ENCODE measurements around the gene RPL19.
"Not testable (repeated sequence)": the region's sequence is repeated elsewhere in the genome, so short reads cannot be mapped to it uniquely, and the experiment has no call there.

RPL19 gene

DNA sequence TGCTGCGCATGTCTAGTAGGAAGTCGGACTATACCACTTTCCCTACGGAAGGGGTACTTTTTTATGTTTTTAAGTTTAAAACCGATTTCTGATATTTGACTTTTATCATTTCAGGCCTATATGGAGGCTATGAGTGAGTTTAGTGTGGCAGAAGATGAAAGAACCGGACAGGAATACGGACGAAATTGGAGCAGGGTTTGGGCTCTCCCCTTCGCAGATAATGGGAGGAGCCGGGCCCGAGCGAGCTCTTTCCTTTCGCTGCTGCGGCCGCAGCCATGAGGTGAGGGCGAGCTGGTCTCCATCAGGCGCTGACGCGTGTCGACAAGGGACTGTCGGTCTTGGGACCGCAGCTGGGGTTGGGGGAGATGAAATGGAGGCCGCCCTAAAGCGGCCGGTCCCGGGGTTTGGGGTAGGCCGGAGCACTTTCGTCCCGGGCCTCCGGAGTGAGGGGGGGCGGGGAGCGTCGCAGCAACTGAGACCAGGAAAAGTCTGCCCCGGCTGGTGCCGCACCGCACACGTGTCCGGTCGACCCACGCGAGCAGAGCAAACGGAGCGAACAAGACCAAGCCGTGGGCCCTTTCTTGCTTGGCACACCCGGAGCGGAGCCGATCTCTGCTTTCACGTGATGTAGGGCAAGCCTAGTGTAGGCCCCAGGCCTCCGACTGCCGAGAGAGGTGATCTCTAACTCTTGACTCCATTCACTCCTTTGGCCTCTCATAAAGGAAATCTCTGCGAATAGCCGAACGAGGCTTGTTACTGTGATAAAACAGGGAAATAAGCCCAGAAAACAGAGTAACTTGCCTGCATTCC, at the start of gene RPL19:
Gene RPL19, plus strand, starts transcription at position 214 of the 810 bp plus-strand sequence. Its CDS starts 62 bp downstream, at position 276.
- peak; percentile 66 for DNase-seq (ENCODE audit: low read depth)

DNA sequence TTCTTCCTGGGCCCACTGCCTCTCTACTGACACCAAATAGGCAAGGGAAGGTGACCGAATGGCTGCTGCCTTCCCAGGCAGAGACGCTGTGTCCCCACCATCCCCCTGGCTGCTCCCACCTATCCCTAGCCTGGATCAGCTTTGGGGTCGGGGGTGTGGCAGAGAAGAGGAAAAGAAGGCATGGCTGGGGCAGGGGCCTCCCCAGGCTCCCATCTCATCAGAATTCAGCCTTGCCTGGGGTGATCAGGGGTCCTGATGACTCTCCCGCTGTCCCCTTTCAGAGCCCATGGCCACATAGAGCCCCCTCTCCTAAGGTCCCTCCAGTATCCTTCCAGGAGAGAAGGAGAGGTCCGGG, 49.3 kb upstream of the RPL19 start:
- no peak for DNase-seq (ENCODE audit: low read depth)

DNA sequence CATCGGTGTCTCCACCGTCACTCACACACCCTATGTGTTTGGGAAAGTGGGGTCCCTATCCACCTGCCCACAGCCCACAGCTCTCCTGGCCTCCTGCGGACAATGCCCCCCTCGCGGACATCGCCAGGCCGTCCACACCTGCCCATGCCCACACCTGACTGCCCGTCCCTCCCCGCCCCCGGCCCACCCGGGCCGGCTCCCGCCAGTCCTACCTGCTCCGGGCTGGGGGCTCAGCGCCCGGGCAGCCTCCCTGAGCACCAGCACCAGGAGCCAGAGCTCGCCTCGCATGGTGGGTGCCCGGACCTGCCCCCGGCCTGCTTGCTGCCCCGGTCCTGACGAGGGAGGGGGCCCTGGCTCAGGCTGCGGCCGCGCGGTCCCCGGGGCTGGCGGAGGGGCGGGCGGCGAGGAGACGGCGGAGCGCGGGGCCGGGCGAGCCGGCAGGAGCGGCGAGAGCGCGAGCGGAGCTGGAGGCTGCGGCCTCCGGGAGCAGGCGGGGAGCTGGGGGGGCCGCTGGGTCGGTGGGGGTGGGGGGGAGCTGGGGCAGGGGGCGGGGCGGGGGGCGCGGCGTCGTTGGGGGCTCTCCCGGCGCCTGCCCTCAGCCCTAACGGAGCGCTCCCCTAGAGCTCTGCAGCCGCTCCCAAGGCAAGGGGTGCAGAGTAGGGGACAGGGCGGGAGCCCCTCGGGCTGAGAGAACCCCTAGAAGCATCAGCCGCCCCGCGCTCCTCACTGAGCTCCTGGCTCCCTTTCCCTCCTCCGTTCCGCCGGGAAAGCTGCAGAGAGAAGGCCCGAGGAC, 48.7 kb upstream of the RPL19 start, which contains the start of gene PLXDC1:
Gene PLXDC1, minus strand, starts transcription at position 488 of the 793 bp plus-strand sequence. Its CDS starts 200 bp downstream, at position 288.
- DNase-seq (ENCODE audit: low read depth): no peak

DNA sequence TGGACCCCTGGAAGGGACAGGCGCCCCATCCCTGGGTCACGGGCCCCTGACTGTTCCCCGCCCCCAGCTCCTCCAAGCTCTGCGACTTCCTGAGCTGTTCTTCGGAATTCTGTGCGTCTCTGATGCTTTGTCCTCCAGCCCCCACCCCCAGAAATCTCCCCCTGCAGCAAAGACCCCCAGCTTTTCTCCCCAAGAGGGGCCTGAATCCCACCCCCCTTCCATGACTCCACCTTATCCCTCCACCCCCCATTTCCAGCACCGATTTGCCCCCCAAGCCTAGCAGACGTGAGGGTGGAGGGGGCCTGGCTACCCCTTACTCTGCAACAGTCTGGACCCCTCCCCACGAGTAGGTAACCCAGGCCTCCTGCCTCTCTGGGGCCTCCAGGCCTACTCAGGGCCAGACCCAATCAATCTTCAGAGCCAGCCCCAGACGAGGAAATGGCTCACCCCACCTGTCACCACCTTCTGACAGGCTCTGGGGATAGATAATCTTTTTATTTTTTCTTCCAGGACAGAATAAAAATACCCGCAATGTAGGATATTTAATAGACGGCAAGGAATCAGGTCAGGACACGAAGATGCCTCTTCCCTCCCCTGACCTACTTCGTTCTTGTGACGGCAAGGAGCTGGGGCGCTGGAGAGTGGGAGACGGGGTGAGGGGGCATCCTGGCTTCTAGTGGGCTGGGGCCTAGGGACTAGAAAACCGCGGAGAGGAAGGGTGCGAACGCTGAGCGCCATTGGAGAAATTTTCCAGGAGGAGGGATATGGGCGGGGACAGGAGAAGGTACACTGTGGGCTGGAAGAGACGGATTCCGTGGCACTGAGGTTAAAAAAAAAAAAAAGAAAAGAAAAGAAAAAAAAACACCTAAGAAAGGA, 47.9 kb upstream of the RPL19 start:
- DNase-seq (ENCODE audit: low read depth): no peak

DNA sequence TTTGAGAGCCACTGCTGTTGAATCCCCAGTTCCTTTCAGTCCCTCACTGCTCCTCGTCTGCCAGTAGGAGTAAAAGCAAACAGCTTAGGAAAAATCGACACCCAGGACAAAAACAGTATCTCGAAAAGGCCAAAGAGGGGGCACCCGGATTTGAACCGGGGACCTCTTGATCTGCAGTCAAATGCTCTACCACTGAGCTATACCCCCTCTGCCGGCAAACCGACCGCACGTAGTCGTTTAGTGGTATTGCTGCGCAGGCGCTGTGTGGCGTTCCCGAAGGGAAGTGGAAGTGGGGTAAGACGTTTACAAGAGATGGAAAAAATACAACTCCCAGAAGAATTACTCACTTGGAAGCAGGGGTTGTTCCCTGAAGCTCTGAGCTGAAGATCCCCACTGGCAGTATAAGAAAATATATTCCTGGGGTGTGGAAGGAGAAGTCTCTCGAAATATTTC, 46.5 kb upstream of the RPL19 start:
- DNase-seq (ENCODE audit: low read depth): peak; percentile 92

DNA sequence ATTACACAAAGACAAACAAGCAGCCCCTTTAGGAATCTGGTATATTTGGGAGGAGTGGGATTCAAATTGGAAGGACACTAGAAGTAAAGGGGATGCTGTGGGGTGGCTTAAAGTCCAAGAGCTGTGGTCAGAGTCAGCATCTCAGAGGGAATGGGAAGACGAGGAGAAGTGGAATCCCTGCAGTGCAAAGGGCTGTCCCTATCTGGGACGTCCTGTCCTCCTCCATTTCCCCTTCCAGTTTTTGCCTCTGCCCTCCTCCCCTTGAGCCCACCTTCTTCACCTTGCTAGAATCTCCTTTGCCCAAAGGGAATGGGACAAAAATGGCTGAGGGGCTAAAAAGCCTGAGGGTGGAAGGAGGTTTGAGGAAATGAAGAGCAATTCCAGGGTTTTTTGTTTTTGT, 44.4 kb upstream of the RPL19 start:
- DNase-seq (ENCODE audit: low read depth): no peak

DNA sequence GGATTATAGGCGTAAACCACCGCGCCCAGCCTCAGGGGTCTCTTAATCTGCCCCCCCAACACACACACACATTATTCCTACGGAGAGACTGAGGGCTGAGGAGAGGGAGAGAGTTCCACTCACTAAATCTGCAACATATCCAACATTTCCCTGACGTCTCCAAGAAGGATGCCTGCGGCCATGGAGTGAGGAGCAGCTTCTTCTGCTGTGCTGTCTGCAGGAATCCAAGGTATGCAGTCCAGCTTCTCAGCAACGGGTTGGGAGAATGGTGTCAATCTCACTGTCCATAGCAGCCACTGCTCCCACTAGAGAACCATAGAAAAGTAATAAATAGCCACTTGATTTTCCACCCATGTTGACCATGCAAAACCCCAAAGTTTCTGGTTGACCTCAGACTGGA, 43.6 kb upstream of the RPL19 start:
- no peak for DNase-seq (ENCODE audit: low read depth)

DNA sequence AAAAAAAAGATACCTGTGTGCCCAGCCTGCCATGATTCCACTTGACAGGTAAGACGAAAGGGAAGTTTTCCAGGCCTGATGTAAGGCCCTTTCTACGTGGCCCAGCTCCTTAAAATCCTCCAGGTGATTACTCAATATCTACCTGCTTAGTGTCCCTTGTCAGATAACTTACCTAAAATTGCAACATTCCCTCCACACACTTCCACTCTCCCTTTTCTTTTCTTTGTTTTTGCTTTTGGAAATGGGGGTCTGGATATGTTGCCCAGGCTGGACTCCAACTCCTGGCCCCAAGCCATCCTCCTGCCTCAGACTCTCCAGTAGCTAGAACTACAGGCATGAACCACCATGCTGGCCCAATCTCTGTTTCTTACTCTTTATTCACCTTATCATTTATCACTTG, 41.5 kb upstream of the RPL19 start:
- DNase-seq (ENCODE audit: low read depth): no peak

DNA sequence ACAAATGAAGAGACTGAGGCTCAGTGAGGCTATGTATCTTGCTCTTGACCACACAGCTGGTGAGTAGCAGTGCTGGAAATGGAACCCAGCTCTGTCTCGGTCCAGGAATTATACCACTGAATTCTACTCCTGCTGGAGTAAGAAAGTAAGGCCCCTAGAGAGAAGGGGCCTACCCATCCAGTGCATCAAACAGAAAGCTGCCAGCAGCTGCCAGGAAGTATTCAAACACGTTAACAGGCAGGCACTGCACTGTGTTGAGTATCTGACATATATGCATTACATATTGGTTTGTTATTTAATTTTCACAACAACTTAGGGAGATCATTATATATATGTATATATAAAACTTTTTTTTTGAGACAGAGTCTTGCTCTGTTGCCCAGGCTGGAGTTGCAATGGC, 38.1 kb upstream of the RPL19 start:
- no peak for DNase-seq (ENCODE audit: low read depth)

DNA sequence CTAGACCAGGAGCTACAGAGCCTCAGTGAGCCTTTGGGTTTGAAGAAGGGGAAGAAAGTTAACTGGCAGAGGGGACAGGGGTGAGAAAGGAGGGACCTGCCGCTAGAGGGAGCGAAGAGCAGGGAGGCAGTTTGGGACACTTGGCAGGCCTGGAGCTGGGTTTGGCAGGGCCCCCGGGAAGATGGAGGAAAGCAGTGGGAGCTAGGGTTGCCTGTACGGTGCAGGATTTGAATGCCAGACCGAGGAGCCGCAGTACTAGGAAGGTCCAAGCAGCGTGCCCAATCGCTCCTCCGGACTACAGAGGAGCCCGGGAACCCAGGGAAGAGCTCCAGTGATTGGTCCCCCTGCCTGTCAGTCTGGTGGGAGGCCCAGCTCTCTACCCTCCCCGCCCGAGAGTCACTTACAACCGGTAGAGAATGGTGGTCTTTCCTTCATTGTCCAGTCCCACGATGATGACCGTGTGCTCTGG, 35.4 kb upstream of the RPL19 start:
- peak; percentile 62 for DNase-seq (ENCODE audit: low read depth)

DNA sequence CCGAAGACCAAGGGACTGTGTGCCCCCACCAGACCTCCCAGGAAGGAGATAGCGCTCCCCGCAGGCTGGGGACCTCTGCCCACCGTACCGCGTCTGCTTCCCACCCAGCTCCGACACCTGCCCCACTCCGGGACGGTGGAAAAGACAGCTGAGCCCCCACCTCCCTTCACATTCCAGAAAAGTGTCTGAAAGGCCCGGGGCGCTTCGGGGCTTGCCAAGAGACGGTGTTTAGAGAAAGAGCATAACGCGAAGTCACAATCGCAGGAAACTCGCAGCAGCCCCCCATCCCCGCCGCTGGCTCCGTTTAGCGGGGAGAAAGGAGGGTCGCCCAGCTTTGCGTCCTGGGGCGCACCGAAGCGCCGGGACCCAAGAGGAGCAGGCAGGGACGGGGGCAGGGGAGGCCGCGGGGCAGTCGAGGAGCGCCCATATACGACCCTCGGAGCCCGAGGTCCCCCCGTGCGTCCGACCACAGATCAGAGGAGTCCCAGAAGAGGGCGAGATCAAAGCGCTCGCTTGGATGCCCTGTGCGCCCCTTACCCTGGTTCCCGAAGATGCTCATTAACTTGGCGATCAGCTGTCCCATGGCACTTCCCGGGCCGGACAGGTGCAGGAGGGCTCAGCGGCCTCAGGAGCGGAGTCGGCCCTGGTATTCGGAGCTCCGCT, 34.8 kb upstream of the RPL19 start:
- DNase-seq (ENCODE audit: low read depth): no peak

DNA sequence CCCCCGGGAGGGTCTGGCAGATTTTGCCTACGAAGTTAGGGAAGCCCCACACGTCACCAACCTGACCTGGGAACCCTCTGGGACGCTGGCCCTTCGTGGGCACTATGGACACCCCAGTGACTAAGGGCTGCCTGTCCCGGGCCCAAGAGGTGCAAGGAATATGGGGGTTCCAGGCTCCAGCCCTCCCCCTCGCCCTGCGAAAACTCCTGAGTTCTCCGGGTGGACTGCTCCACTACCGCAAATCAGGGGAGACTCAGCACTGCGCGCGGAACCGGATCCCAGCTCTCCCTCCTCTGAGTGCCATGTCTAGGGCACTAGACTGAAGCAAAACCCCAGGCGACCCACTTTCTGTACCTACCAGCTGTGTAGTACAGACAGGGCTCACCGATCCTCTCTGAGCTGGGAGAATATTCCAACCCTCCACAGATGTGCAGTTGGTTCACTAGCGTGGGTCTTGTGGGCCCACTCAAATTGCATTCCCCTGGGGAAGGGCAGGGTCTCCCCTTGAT, 34.2 kb upstream of the RPL19 start, which contains the start of gene ARL5C:
Gene ARL5C, minus strand, starts transcription at position 321 of the 509 bp plus-strand sequence. CDS start 401 bp downstream, outside the sequence.
- DNase-seq (ENCODE audit: low read depth): no peak

DNA sequence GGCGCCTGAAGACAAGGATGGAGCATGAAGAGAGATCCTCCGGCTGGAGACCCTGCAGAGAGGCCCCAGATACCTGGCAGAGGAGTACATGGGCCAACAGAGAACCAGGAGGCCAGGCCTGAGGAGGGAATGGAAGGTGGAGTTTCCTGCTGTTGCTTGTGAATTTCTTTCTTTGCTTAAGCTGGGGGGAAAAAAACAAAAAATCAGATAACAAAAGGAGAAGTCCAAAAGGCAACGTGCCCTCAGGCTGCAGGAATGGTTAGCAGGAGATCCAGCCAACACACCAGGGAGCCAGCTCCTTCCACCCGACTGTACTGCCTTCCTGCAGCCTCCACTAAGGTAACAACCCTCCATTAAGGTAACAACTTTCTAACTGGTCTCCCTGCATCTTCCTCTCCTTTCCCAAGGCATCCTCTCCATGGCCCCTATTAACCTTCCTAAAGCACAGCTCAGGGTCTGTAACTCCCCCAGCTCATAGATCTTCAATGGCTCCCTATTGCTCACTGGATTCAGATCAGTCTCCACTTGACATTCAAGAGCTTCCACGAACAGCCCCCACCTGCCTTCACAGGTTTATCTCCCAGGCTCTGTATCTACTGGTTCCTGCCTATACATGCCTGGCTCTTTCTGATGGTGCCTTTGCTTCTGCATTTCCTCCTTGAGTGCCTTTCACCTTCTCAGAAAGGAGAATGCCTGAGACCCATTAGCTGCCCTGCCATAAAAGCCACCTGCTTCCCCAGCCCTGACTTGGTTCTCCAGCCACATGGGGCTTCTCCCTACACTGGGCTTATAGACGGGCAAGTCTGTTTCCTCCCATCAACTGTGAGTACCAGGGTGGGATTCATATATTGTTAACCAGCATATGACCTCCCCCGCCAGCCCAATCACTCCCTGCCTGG, 33.4 kb upstream of the RPL19 start:
- no peak for DNase-seq (ENCODE audit: low read depth)

DNA sequence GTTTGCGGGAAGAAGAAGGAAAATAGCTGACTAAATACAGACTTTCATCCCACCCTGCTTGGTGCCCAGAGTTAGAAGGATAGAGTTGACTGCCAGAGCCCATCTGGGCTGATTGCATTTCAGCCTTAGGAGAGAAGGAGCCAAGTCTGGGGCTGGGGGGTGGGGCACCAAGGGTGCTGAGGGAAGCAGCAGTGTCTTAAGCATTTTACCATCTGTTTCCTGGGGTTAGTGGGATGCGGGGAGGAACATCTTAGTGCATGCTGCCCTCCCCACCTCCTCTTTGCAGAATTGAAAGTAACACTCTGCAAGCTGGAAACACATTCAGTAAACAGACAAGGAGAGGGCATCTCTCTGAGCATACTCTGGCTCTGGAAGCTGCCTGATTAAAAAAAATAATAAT, 32.6 kb upstream of the RPL19 start:
- DNase-seq (ENCODE audit: low read depth): no peak

DNA sequence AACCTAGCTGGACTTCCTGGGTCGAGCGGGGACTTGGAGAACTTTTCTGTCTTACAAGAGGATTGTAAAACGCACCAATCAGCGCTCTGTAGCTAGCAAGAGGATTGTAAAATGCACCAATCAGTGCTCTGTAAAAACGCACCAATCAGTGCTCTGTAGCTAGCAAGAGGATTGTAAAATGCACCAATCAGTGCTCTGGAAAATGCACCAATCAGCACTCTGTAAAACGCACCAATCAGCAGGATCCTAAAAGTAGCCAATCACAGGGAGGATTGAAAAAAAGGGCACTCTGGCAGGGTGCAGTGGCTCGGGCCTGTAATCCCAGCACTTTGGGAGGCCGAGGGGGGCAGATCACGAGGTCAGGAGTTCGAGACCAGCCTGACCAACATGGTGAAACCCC, 31.6 kb upstream of the RPL19 start:
- DNase-seq (ENCODE audit: low read depth): not testable (repeated sequence)

DNA sequence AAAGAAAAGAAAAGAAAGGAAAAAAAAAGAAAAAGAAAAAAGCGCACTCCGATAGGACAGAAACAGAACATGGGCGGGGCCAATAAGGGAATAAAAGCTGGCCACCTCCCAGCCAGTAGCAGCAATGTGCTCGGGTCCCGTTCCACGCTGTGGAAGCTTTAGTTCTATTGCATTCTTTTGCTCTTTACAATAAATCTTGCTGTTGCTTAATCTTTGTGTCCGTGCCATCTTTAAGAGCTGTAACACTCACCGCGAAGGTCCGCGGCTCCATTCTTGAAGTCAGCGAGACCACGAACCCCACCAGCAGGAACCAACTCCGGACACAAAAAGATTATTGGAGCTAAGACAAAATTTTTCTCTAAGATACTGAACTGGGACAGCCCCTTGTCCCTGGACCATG, 31.0 kb upstream of the RPL19 start:
- no peak for DNase-seq (ENCODE audit: low read depth)

DNA sequence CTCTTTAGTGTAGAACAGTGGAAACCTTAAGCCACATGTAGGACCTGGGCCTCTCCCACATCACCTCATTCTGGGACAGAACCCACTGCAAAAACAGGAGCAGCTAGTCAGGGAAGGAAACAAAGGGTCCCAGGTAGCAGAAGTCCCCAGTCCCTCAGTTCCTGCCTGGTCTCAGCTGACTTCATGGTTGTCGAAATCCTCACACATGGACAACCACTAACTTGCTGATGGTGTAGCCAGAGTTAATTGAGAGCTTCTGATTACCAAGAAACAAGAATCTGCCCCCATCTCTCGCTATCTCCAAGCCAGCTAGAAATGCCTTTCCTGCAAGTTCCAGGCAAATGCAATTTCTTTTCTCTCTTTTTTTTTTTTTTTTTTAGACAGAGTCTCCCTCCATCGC, 30.6 kb upstream of the RPL19 start:
- no peak for DNase-seq (ENCODE audit: low read depth)

DNA sequence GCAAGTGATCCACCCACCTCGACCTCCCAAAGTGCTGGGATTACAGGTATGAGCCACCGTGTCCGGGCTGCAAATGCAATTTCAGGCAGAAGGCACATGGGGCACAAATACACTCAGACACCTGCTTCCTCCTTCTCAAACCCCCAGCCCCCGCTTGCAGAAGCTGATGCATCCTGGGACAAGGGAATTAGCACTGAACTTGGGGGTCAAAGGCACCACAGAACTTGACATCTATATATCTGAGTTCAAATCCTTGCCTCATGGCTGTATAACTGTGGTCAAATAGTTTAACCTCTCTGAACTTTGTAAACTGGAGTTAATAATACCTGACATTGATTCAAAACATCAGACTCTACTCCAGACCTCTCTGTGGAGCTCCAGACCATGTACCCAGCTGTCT, 30.0 kb upstream of the RPL19 start:
- no peak for DNase-seq (ENCODE audit: low read depth)

DNA sequence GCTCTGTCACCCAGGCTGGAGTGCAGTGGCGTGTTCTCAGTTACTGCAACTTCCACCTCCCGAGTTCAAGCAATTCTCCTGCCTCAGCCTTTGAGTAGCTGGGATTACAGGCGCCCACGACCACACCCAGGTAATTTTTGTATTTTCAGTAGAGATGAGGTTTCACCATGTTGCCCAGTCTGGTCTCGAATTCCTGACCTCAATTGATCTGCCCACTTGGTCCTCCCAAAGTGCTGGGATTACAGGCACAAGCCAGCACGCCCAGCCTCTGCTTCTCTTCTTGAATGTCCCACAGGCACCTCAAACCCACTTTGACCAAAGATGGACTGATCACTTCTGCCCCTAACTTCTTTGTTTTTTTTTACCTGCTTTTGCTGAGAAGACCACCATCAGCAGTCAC, 29.5 kb upstream of the RPL19 start:
- no peak for DNase-seq (ENCODE audit: low read depth)

DNA sequence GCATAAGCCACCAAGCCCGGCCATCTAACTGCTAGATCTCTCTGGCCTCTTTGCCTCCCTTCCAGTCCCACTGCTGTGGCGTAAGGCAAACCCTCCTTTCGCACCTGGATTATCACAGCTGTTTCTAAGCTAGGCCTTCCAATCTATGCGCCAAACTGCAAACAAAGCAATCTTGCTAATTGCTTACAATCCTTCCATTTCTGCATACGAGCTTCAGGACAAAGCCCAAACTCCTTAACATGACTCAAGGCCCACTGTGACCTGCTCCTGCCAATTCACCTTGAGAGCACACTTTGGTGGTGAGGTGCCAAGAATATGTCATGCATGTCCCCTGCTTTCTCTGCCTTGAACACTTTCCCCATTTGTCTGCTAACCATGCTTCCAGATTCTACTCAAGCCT, 28.1 kb upstream of the RPL19 start:
- DNase-seq (ENCODE audit: low read depth): no peak

Data from activated gamma-delta T cell treated with anti-CD3 and anti-CD28 coated beads, Interleukin-2, amount 50 U/mL, for 16 hours (primary cell).